C4-2B (cell line): Measurements from ENCODE around the gene ELOVL4.

Experiments used
- H3K27ac ChIP-seq: fragments of 450-650 bp; 2 replicates; pipeline ENCODE4 v1.5.1; 2017
- CTCF ChIP-seq: fragments of 450-650 bp; conservative IDR thresholded peaks from 2 replicates; pipeline ENCODE4 v1.5.1; 2017; ENCODE audit warnings: mild to moderate bottlenecking
- ZFX ChIP-seq: fragments of 450-650 bp; IDR thresholded peaks from 2 replicates; pipeline ENCODE4 v1.6.1; 2017

ELOVL4 gene

GRCh38 chr6:79947191-79948186 lies at the start of gene ELOVL4:
ELOVL4 (minus strand) TSS chr6:79947553; CDS start chr6:79947279, 274 bp downstream.
- TF ChIP-seq CTCF (no peak), ZFX (no peak)
- H3K27ac ChIP-seq = no peak within 1 kb of the TSS

GRCh38 chr6:79993911-79994309 lies 46.6 kb upstream of the ELOVL4 start:
- TF ChIP-seq CTCF (no peak), ZFX (no peak)
- no peak overlapping the region for H3K27ac ChIP-seq

DNA sequence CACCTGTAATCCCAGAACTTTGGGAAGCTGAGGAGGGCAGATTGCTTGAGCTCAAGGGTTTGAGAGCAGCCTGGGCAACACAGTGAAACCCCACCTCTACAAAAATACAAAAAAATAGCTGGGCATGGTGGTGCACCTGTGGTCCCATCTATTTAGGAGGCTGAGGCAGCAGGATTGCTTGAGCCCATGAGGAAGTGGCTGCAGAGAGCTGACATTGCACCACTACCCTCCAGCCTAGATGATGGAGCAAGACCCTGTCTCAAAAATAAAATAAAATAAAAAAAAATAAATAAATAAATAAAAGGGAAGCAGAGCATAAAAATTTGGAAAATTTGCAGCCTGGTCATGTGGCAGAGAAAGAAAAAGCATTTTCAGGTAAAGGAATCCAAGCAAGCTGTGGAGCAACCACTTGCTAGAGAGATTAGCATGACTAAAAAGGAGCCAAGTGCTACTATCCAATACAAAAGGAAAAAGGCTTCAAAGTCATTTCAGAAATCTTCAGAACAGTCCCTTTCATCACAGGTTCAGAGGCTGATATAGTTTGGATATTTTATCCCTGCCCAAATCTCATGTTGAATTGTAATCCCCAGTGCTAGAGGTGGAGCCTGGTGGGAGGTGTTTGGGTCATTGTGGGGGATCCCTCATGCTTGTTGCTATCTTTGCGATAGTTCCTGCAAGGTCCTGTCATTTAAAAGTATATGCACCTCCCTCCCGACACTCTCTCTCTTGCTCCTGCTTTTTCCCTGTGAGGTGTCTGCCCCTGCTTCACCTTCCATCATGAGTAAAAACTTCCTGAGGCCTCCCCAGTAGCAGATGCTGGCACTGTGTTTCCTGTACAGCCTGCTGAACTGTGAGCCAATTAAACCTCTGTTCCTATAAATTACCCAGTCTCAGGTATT lies 45.9 kb upstream of the ELOVL4 start:
- no peak for TF ChIP-seq ZFX
- TF ChIP-seq CTCF = no peak
- H3K27ac ChIP-seq = no peak overlapping the region

- no peak overlapping the region for H3K27ac ChIP-seq
- TF ChIP-seq CTCF (no peak), ZFX (no peak)
These were observed 42.3 kb upstream of the ELOVL4 start for GRCh38 chr6:79989641-79990040.

- H3K27ac ChIP-seq = no peak overlapping the region
- TF ChIP-seq ZFX (no peak), CTCF (no peak)
These were observed 37.8 kb upstream of the ELOVL4 start for GRCh38 chr6:79985128-79985527.

DNA sequence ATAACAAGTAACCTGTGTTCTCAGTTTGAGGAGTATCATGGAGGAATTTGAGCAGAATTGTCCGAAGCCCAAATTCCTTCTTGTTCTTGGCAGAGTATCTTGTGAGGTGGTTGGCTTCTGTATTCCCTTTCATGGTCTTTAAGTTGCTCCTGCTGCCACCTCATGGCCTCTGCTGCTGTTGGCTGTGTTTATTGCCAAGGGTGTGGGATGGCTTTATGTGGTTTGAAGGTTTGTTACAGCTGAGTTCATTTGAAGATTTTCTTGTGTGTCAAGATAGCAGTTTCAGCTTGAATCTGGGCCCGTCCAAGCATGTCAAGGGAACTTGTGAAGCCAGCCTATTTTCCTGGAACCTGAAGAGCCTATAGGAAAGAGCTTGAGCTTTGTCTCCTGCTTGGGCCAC lies 36.9 kb upstream of the ELOVL4 start:
- TF ChIP-seq CTCF (0 out of 2 replicates have a peak, but pooled peaks have one; percentile 5), ZFX (no peak)
- no peak overlapping the region for H3K27ac ChIP-seq
